GM10266 (cell line): ENCODE results near the gene NHEJ1.
A peak's percentile ranks its signal among the peaks of the same experiment; 100 is the strongest.

ENCODE experiments used
- DNase-seq: peaks from one replicate; pipeline ENCODE4 v3.0.0; 2012; ENCODE audit errors: extremely low spot score
- CTCF ChIP-seq: IDR thresholded peaks from 2 replicates; pipeline ENCODE4 v1.5.1; 2012; ENCODE audit warnings: mild to moderate bottlenecking, low read depth; ENCODE audit not compliant: control insufficient read depth, insufficient read depth; ENCODE audit errors: missing control alignments

NHEJ1 gene

GRCh38 chr2:219161097-219161496 lies 482 bp upstream of the NHEJ1 start:
- DNase-seq = no peak
- TF ChIP-seq CTCF = no peak

GRCh38 chr2:219159771-219160185 lies 837 bp downstream of the NHEJ1 start:
- no peak for TF ChIP-seq CTCF
- peak; percentile 20 for DNase-seq

- no peak for DNase-seq
- no peak for TF ChIP-seq CTCF
Observed at GRCh38 chr2:219158586-219158985, 2.0 kb downstream of the NHEJ1 start.

GRCh38 chr2:219158025-219158424 lies 2.6 kb downstream of the NHEJ1 start:
- no peak for DNase-seq

GRCh38 chr2:219157396-219157795 lies 3.2 kb downstream of the NHEJ1 start:
- DNase-seq = no peak
- TF ChIP-seq CTCF = no peak

More at GRCh38 chr2:219158025-219158424, 2.6 kb downstream of the NHEJ1 start:
- TF ChIP-seq CTCF = no peak

GRCh38 chr2:219155054-219155644 lies 5.5 kb downstream of the NHEJ1 start:
- peak; percentile 66 for DNase-seq
- TF ChIP-seq CTCF = peak; percentile 59

- DNase-seq = no peak
- TF ChIP-seq CTCF = no peak
Observed at GRCh38 chr2:219149667-219150066, 10.9 kb downstream of the NHEJ1 start.
